ENCODE measurements around the gene TAC3. TPM values are rescaled to one million over a fixed set of nuclear protein-coding genes. Genes with fewer than 3 reads are reported as not detected.
A peak's percentile ranks its signal among the peaks of the same experiment; 100 is the strongest.

The TAC3 gene
- total RNA-seq, 1 experiment from 2014 or later, result 6.2 TPM

- H2AFZ ChIP-seq (ENCODE audit: low read length), result no peak overlapping the region
- no peaks in the 10 kb centered on the region for H4K20me1 ChIP-seq (ENCODE audit: control insufficient read depth, insufficient read depth, insufficient read length)
- H3K4me2 ChIP-seq (ENCODE audit: insufficient read depth, insufficient read length, low read length), result no peak overlapping the region
- no peak overlapping the region for H2BK12ac ChIP-seq (ENCODE audit: insufficient read length, low read depth, low read length)
- no peak overlapping the region for H2BK20ac ChIP-seq (ENCODE audit: low read depth, low read length, poor library complexity, severe bottlenecking)
- no peak for TF ChIP-seq CTCF (conservative IDR thresholded peaks at IDR 0.05)
- H2BK120ac ChIP-seq (ENCODE audit: low read depth, low read length, poor library complexity, severe bottlenecking), result no peak overlapping the region
- no CpG with 5 or more reads among the region's 5 CpGs for WGBS (ENCODE audit: extremely low coverage, insufficient read length, low lambda C conversion rate)
- no peak overlapping the region for H3T11ph ChIP-seq (ENCODE audit: low read length)
- H4K91ac ChIP-seq (ENCODE audit: insufficient read length, low read depth, low read length), result no peak overlapping the region
- Mint-ChIP-seq H3K27ac (peak overlapping the region in 1 of 3 experiments; percentile 23; a peak in 2 of 7 replicates), H3K27me3 (ENCODE audit: low read depth) (no peaks in the 10 kb centered on the region), H3K4me3 (no peak overlapping the region), H3K9me3 (peaks cover 0 to 2% of the 10 kb centered on the region in 2 experiments; a peak in 1 of 5 replicates), H3K36me3 (ENCODE audit: insufficient read depth in 1 of 3, low read depth in 3 of 3) (peaks cover 30 to 79% (median 62%) of the 10 kb centered on the region in 3 experiments; a peak in 6 of 7 replicates), H3K4me1 (no peaks in the 10 kb centered on the region)
- no peak overlapping the region for H4K5ac ChIP-seq (ENCODE audit: insufficient read length, low read depth, low read length)
- no peak overlapping the region for H2BK5ac ChIP-seq (ENCODE audit: insufficient read length, low read length)
- no peak overlapping the region for H3K14ac ChIP-seq (ENCODE audit: insufficient read depth, low read length)
- no peak overlapping the region for H4K8ac ChIP-seq (replicated peaks; ENCODE audit: insufficient read length, low read depth, low read length)
- no peak overlapping the region for H3K4ac ChIP-seq (ENCODE audit: low read depth, low read length)
- DNase-seq, result no peak
- H3K23ac ChIP-seq (ENCODE audit: insufficient read length, low read depth, low read length), result no peak overlapping the region
- no peaks in the 10 kb centered on the region for H3K4me1 ChIP-seq (ENCODE audit: insufficient read depth, low read length)
- no peaks in the 10 kb centered on the region for H3K79me2 ChIP-seq (ENCODE audit: insufficient read depth, low read length)
- no peak overlapping the region for H3K9ac ChIP-seq (ENCODE audit: extremely low read depth, insufficient read length, low read length)
- no peak overlapping the region for H3K56ac ChIP-seq (ENCODE audit: insufficient read length, low read depth, low read length)
- H3K27ac ChIP-seq (ENCODE audit: insufficient read length, low read depth, low read length), result no peak overlapping the region
- H2BK15ac ChIP-seq (ENCODE audit: low read depth, low read length), result no peak overlapping the region
- H2AK5ac ChIP-seq (ENCODE audit: insufficient read length, low read length), result no peak overlapping the region
- no peaks in the 10 kb centered on the region for H3K9me3 ChIP-seq (ENCODE audit: control insufficient read depth, low read depth, low read length)
- no peaks in the 10 kb centered on the region for H3K27me3 ChIP-seq (ENCODE audit: insufficient read depth, low read length)
- no peaks in the 10 kb centered on the region for H3K79me1 ChIP-seq (ENCODE audit: insufficient read depth, low read depth, low read length, poor library complexity, severe bottlenecking)
- H3K23me2 ChIP-seq (ENCODE audit: insufficient read length, low read depth, low read length, poor library complexity, severe bottlenecking), result no peaks in the 10 kb centered on the region
- no peak overlapping the region for H3K18ac ChIP-seq (ENCODE audit: insufficient read length, low read depth, low read length)
Observed at GRCh38 chr12:57063991-57064685, 47.8 kb upstream of the TAC3 start.

All from H9 (cell line).